Sigmoid colon (tissue), 7 donors: ENCODE measurements around the gene DHDH. TPM values are rescaled to one million over a fixed set of nuclear protein-coding genes. Genes with fewer than 3 reads are reported as not detected.

Experiments
- DNase-seq: peaks from one replicate; pipeline ENCODE4 v3.0.0-alpha.2; 2019
- H3K27ac ChIP-seq, 4 donors: fragments of 200-600 bp; sonication (generic); one replicate each; pipeline ENCODE4 v1.5.1; 2016 to 2019; ENCODE audit warnings: mild to moderate bottlenecking in 1 of 4
- H3K27me3 ChIP-seq, 3 donors: fragments of 200-600 bp; sonication (generic); one replicate each; pipeline ENCODE4 v1.5.1; 2019; ENCODE audit warnings: mild to moderate bottlenecking in 1 of 3
- H3K36me3 ChIP-seq, 4 donors: fragments of 200-600 bp; sonication (generic); one replicate each; pipeline ENCODE4 v1.5.1; 2016 to 2019
- H3K4me1 ChIP-seq, 4 donors: fragments of 200-600 bp; sonication (generic); one replicate each; pipeline ENCODE4 v1.5.1; 2017 to 2019
- H3K4me3 ChIP-seq, 4 donors: fragments of 200-600 bp; sonication (generic); one replicate each; pipeline ENCODE4 v1.5.1; 2017 to 2019; ENCODE audit warnings: mild to moderate bottlenecking in 2 of 4, moderate library complexity in 1 of 4
- H3K9me3 ChIP-seq, 4 donors: fragments of 200-600 bp in 3 of 4; sonication (generic) in 3 of 4; one replicate each; pipeline versions ENCODE4 v1.5.1 to v1.6.1; 2013 to 2019
- EP300 ChIP-seq, 4 donors: sonication (generic); formaldehyde crosslinking; IDR thresholded peaks; one replicate each; pipeline ENCODE4 v1.6.1; 2017; ENCODE audit warnings: antibody characterized with exemption in 4 of 4
- POLR2A ChIP-seq, 2 donors: fragments of 450-650 bp; IDR thresholded peaks; one replicate each; pipeline ENCODE4 v1.6.1; 2016; ENCODE audit warnings: antibody characterized with exemption in 2 of 2, mild to moderate bottlenecking in 2 of 2, moderate library complexity in 2 of 2
- POLR2AphosphoS5 ChIP-seq, 4 donors: sonication (generic); formaldehyde crosslinking; IDR thresholded peaks; one replicate each; pipeline ENCODE4 v1.6.1; 2017; ENCODE audit warnings: antibody characterized with exemption in 4 of 4
- WGBS, 2 donors: extraction: QIAGEN DNeasy Blood & Tissue Kit; methylation state at CpG; one replicate each; pipeline ENCODE4 v1.1.7; 2013; 5-methylcytosine and 5-hydroxymethylcytosine counted together
- intact Hi-C: fragments of 100-400 bp; cut with DNase I; formaldehyde crosslinking; loops from one replicate; pipeline ENCODE4 v1.15.1; 2023
- polyA plus RNA-seq, 3 donors: library from polyadenylated mRNA; stranded (reverse); fragments of 200-250 nt; gene quantifications; one replicate each; pipeline ENCODE4 v1.2.3, GENCODE V29; 2013
- total RNA-seq, 4 donors: library from RNA; depleted of rRNA; stranded (reverse); fragments of >200 nt; gene quantifications; one replicate each; pipeline ENCODE4 v1.1.0, GENCODE V29; 2016
- TF ChIP-seq, protein P1 (sequence below), 4 experiments: fragments of 450-650 bp in 3 of 4; fragments of 200-600 bp in 1 of 4; IDR thresholded peaks; one replicate each; pipeline ENCODE4 v1.5.1; 2016 to 2019; ENCODE audit warnings: antibody characterized with exemption in 4 of 4, mild to moderate bottlenecking in 3 of 4, moderate library complexity in 2 of 4
- donor health status: healthy with polysubstance abuse.
- donor health status: Bipolar disorder and iron deficiency.
- donor health status: healthy.

Gene DHDH
- total and polyA plus RNA-seq, 7 donors = 0.16 TPM; not detected in 6

DNA sequence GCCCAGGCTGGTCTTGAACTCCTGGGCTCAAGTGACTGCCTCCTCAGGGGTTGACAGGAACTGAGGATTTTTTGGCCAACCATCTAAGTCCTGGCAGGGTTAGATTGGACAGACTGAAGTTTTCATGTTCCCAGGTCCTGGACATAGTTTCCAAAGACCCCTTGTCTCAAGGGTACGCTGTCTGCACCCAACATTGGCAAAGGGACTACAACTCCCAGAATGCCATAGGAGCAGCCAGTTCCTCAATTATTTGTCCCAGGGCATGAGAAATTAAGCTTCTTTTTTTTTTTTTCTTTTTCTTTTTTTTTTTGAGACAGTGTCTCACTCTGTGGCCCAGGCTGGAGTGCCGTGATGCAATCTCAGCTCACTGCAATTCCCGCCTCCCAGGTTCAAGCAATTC is 52.7 kb downstream of the DHDH start:
- Histone ChIP-seq H3K36me3 (peaks cover 8 to 74% (median 24%) of the 10 kb centered on the region in 4 donors), H3K9me3 (no peaks in the 10 kb centered on the region), H3K27me3 (no peaks in the 10 kb centered on the region), H3K27ac (no peak overlapping the region), H3K4me3 (no peak overlapping the region), H3K4me1 (peaks cover 0 to 14% (median 13%) of the 10 kb centered on the region in 4 donors)
- no peak for TF ChIP-seq POLR2A (IDR thresholded peaks at IDR 0.05)
- TF ChIP-seq, protein P1, sequence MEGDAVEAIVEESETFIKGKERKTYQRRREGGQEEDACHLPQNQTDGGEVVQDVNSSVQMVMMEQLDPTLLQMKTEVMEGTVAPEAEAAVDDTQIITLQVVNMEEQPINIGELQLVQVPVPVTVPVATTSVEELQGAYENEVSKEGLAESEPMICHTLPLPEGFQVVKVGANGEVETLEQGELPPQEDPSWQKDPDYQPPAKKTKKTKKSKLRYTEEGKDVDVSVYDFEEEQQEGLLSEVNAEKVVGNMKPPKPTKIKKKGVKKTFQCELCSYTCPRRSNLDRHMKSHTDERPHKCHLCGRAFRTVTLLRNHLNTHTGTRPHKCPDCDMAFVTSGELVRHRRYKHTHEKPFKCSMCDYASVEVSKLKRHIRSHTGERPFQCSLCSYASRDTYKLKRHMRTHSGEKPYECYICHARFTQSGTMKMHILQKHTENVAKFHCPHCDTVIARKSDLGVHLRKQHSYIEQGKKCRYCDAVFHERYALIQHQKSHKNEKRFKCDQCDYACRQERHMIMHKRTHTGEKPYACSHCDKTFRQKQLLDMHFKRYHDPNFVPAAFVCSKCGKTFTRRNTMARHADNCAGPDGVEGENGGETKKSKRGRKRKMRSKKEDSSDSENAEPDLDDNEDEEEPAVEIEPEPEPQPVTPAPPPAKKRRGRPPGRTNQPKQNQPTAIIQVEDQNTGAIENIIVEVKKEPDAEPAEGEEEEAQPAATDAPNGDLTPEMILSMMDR (IDR thresholded peaks at IDR 0.05) = no peak
- TF ChIP-seq POLR2AphosphoS5 (IDR thresholded peaks at IDR 0.05) = no peak
- no peak for TF ChIP-seq EP300 (IDR thresholded peaks at IDR 0.05)
- no peak for DNase-seq
- intact Hi-C loops = no loop called here
- WGBS, 2 donors = 93 to 95% methylated on average over 3 of the region's 3 CpGs

DNA sequence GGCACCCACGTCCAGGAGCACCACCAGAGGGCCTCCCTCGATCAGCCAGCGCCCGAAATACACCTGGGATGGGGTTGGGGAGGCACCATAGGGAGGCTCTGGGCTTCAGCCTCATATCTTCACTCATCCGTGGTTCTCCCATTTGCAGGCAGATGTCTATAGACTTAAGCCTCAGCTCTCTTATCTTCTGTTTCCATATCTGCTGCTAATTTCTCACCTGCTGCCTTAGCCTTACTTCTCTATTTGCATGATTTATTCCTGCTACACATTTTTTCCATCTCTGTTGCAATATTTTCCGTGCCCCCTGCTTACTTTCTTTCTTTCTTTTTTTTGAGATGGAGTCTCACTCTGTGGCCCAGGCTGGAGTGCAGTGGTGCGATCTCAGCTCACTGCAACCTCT is 53.8 kb downstream of the DHDH start:
- intact Hi-C loops = no loop called here
- H3K36me3 ChIP-seq = peaks cover 5 to 63% (median 23%) of the 10 kb centered on the region in 4 donors
- no peaks in the 10 kb centered on the region for H3K27me3 ChIP-seq
- no peak overlapping the region for H3K27ac ChIP-seq
- H3K4me3 ChIP-seq = no peak overlapping the region
- no peak for DNase-seq
- TF ChIP-seq, protein P1 (IDR thresholded peaks at IDR 0.05) = no peak
- TF ChIP-seq EP300 (IDR thresholded peaks at IDR 0.05) (no peak), POLR2AphosphoS5 (IDR thresholded peaks at IDR 0.05) (no peak), POLR2A (IDR thresholded peaks at IDR 0.05) (no peak)
- no peaks in the 10 kb centered on the region for H3K9me3 ChIP-seq
- 89 to 91% methylated on average over 7 of the region's 7 CpGs for WGBS, 2 donors
- H3K4me1 ChIP-seq = peaks cover 0 to 25% (median 24%) of the 10 kb centered on the region in 4 donors

DNA sequence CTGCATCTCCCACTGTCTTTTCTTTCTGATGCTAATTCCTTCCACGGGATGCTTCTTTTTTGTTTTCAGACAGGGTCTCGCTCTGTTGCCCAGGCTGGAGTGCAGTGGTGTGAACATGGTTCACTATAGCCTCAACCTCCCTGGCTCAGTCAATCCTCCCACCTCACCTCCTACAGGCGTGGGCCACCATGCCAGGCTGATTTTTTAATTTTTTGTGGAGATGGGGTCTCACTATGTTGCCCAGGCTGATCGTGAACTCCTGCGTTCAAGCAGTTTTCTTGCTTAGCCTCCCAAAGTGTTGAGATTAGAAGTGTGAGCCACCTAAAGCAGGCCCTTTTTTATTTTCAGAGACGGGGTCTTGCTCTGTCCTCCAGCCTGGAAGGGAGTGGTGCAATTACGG is 54.8 kb downstream of the DHDH start:
- H3K36me3 ChIP-seq = peaks cover 5 to 53% (median 18%) of the 10 kb centered on the region in 4 donors
- intact Hi-C loops = no loop called here
- TF ChIP-seq EP300 (IDR thresholded peaks at IDR 0.05) = no peak
- TF ChIP-seq POLR2AphosphoS5 (IDR thresholded peaks at IDR 0.05) = no peak
- TF ChIP-seq POLR2A (IDR thresholded peaks at IDR 0.05) = no peak
- TF ChIP-seq, protein P1 (IDR thresholded peaks at IDR 0.05) = no peak
- peaks cover 0 to 27% (median 24%) of the 10 kb centered on the region in 4 donors for H3K4me1 ChIP-seq
- H3K27ac ChIP-seq = no peak overlapping the region
- WGBS, 2 donors = 90 to 97% methylated on average over 7 of the region's 7 CpGs
- DNase-seq = no peak
- no peak overlapping the region for H3K4me3 ChIP-seq
- H3K27me3 ChIP-seq = no peaks in the 10 kb centered on the region
- no peaks in the 10 kb centered on the region for H3K9me3 ChIP-seq

DNA sequence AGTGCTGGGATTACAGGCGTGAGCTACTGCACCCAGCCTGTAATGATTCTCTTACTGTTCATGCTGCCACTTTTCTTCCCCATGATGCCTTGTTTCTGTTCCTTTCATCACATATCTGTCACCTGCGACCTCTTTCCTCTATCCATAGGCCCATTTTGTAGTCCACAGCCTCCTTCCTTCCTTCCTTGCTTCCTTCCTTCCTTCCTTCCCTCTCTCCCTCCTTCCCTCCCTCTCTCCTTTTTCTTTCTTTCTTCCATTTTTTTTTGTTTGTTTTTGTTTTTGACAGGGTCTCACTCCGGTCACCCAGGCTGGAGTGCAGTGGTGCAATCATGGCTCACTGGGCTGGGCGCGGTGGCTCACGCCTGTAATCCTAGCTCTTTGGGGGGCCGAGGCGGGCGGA is 55.4 kb downstream of the DHDH start:
- H3K36me3 ChIP-seq = peaks cover 5 to 49% (median 17%) of the 10 kb centered on the region in 4 donors
- DNase-seq = no peak
- peaks cover 0 to 27% (median 24%) of the 10 kb centered on the region in 4 donors for H3K4me1 ChIP-seq
- no peak overlapping the region for H3K27ac ChIP-seq
- no peaks in the 10 kb centered on the region for H3K9me3 ChIP-seq
- no peaks in the 10 kb centered on the region for H3K27me3 ChIP-seq
- no peak overlapping the region for H3K4me3 ChIP-seq
- TF ChIP-seq POLR2AphosphoS5 (IDR thresholded peaks at IDR 0.05) (no peak), EP300 (IDR thresholded peaks at IDR 0.05) (no peak), POLR2A (IDR thresholded peaks at IDR 0.05) (no peak)
- TF ChIP-seq, protein P1 (IDR thresholded peaks at IDR 0.05) = no peak
- WGBS, 2 donors = 94 to 95% methylated on average over 9 of the region's 9 CpGs
- intact Hi-C loops = no loop called here
